IPS-18c (cell line): Measurements from ENCODE around the gene NPM3.

Experiments
- H3K4me3 ChIP-seq: 2 replicates; pipeline ENCODE4 v1.7.0; 2013; ENCODE audit warnings: low read depth, mild to moderate bottlenecking, low read length, moderate library complexity; ENCODE audit not compliant: insufficient read depth
- H3K9me3 ChIP-seq: one replicate; pipeline ENCODE4 v1.6.1; 2013; ENCODE audit warnings: mild to moderate bottlenecking, low read length, moderate library complexity; ENCODE audit not compliant: control insufficient read depth, insufficient read depth

NPM3 gene

GRCh38 chr10:101782811-101783735 is at the start of gene NPM3:
Gene NPM3, minus strand, starts transcription at chr10:101783446. Its CDS starts 56 bp downstream, at chr10:101783390.
- H3K4me3 ChIP-seq: peak within 1 kb of the TSS; percentile 90

GRCh38 chr10:101832325-101832771 is 49.1 kb upstream of the NPM3 start:
- Histone ChIP-seq H3K4me3 (no peak overlapping the region; the same call in 1 of the 2 replicates), H3K9me3 (peaks cover 2% of the 10 kb centered on the region)

More at GRCh38 chr10:101782811-101783735, at the start of gene NPM3:
- H3K9me3 ChIP-seq: no peaks in the 10 kb centered on the region

- peak overlapping the region; percentile 61 for H3K4me3 ChIP-seq
- H3K9me3 ChIP-seq: peaks cover 1% of the 10 kb centered on the region
Measured at GRCh38 chr10:101831169-101831811, 48.0 kb upstream of the NPM3 start.

GRCh38 chr10:101830322-101831168 is 47.3 kb upstream of the NPM3 start:
- H3K9me3 ChIP-seq: no peaks in the 10 kb centered on the region
- H3K4me3 ChIP-seq: peak overlapping the region; percentile 61

- H3K4me3 ChIP-seq: peak overlapping the region; percentile 61; the same call in 1 of the 2 replicates
Measured at GRCh38 chr10:101829561-101830315, 46.5 kb upstream of the NPM3 start.

GRCh38 chr10:101828766-101829551 is 45.7 kb upstream of the NPM3 start:
- H3K4me3 ChIP-seq: peak overlapping the region; percentile 46; the same call in 1 of the 2 replicates
- peaks cover 2% of the 10 kb centered on the region for H3K9me3 ChIP-seq

More at GRCh38 chr10:101829561-101830315, 46.5 kb upstream of the NPM3 start:
- no peaks in the 10 kb centered on the region for H3K9me3 ChIP-seq

- Histone ChIP-seq H3K4me3 (no peak overlapping the region), H3K9me3 (peaks cover 2% of the 10 kb centered on the region)
Measured at GRCh38 chr10:101827919-101828600, 44.8 kb upstream of the NPM3 start.

- Histone ChIP-seq H3K9me3 (peaks cover 2% of the 10 kb centered on the region), H3K4me3 (no peak overlapping the region)
Measured at GRCh38 chr10:101826852-101827434, 43.7 kb upstream of the NPM3 start.

- H3K4me3 ChIP-seq: no peak overlapping the region
- peaks cover 2% of the 10 kb centered on the region for H3K9me3 ChIP-seq
Measured at GRCh38 chr10:101824736-101825135, 41.5 kb upstream of the NPM3 start.

- Histone ChIP-seq H3K9me3 (no peaks in the 10 kb centered on the region), H3K4me3 (peak overlapping the region; percentile 60)
Measured at GRCh38 chr10:101818872-101819633, 35.8 kb upstream of the NPM3 start.

- H3K9me3 ChIP-seq: no peaks in the 10 kb centered on the region
- H3K4me3 ChIP-seq: peak within 1 kb of the TSS; percentile 68
Measured at GRCh38 chr10:101818119-101818871, 35.0 kb upstream of the NPM3 start, which contains the start of gene OGA. Gene OGA, minus strand, starts transcription at chr10:101818444. Its CDS starts 422 bp downstream, at chr10:101818022.

- no peaks in the 10 kb centered on the region for H3K9me3 ChIP-seq
- peak overlapping the region; percentile 68 for H3K4me3 ChIP-seq
Measured at GRCh38 chr10:101817337-101818118, 34.3 kb upstream of the NPM3 start.

GRCh38 chr10:101816913-101817336 is 33.7 kb upstream of the NPM3 start:
- no peaks in the 10 kb centered on the region for H3K9me3 ChIP-seq
- peak overlapping the region; percentile 68 for H3K4me3 ChIP-seq
